HG03103 (cell line): ENCODE results near the gene NPIPA8.
"Not testable (repeated sequence)": the region's sequence is repeated elsewhere in the genome, so short reads cannot be mapped to it uniquely, and the experiment has no call there.

Experiments used
- ATAC-seq: cut with Tn5 transposase; IDR thresholded peaks from one replicate; pipeline ENCODE4 v1.9.1; 2021; ENCODE audit warnings: low read depth; ENCODE audit not compliant: unreplicated experiment

Gene NPIPA8

DNA sequence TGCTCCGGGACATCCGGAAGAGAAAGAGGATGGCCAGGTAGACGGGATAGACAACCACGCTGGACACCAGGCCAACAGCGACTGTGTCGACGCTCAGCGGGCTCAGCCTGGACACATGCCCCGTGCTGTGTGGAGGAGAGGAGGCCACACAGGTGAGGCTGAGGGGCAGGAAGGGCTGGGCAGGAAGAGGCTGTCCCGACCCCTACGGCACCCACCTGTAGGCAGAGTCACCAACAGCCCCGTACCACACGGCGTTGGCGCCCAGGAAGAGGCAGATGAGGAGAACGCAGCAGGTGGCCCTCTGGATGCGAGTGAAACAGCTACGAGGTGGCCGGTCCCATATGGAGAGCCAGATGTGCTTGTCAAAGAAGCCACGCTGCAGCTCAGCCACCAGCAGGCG, at the start of gene NPIPA8:
NPIPA8 (minus strand) TSS at position 101 of the 400 bp plus-strand sequence. CDS start 4,074 bp downstream, outside the sequence.
- not testable (repeated sequence) for ATAC-seq

DNA sequence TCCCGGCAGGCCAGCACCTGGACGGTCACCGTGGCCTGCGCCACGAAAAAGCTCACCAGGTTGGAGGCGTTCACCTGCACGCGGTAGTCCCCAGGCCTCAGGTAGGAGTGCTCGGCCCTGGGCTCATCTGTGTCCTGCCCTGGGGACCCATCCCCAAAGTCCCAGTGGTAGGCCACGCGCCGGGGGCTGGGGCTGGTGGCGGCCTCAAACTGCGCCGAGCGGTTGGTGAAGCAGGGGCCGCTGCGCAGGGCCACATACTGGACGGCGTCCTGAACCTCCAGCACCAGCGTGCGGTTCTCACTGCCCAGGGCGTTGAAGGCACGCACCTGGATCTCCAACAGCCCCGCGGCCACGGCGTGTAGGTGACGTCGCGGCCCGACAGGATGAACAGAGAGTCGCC, 48.7 kb upstream of the NPIPA8 start:
- ATAC-seq, result not testable (repeated sequence)

DNA sequence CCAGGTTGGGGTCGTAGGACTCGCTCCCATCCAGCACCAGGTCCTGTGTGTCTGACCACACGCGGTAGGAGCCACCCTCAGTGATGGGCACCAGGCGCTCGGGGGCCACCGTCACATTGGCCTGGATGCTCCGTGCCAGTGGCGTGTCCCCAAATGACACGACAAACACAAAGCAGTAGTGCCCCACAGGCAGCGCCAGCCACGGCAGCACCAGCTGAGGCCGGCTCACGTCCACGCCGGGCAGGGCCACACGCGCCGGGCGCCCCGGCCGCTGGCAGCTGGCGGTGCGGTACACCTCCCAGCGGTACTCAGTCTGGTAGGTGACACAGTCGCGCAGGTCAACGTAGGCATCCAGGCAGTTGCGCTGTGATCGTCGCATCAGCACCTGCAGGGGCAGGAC, 48.3 kb upstream of the NPIPA8 start:
- ATAC-seq, result not testable (repeated sequence)

DNA sequence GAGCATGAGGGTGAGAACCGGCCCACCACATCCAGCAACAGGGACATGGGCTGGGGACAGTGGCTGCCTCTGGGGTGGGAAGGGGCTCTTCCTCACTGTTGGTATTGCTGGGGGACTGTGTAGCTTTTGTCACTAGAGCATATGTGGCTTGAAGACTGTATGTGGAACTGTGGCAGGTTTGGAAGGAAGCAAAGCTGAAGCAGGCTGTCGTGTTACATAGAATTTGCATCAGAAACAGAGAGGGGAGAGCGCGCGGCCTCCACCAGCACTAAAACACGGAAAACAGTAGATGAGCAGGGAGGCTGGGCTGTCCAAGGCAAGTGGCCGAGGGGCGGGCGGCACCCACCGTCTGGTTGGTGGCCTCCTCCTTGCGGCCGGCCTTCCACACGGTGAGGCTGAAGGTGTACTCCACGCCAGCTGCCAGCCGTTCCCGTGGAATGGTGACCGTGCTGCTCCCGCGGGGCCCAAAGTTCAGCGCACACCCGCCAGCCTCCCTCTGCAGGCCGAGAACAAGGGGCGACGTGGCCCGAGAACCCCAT, 47.6 kb upstream of the NPIPA8 start:
- ATAC-seq, result not testable (repeated sequence)

DNA sequence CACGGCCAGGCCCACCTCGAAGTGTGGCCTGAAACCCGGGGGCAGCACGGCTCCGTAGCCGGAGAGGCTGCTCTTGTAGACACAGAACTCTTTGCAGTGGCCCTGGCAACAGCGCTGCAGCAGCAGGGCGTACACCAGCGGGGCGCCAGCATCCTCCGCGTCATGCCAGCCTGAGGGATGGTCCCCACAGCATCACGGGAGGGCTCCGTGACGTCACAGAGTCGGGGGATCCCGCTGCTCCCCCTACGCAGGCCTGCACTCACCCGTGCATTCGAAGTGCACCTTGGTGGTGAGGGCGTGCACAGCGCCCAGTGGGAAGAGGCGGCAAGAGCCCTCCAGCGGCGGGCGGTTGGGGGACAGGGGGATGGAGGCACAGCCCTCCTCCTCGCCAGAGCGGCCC, 46.2 kb upstream of the NPIPA8 start:
- not testable (repeated sequence) for ATAC-seq

DNA sequence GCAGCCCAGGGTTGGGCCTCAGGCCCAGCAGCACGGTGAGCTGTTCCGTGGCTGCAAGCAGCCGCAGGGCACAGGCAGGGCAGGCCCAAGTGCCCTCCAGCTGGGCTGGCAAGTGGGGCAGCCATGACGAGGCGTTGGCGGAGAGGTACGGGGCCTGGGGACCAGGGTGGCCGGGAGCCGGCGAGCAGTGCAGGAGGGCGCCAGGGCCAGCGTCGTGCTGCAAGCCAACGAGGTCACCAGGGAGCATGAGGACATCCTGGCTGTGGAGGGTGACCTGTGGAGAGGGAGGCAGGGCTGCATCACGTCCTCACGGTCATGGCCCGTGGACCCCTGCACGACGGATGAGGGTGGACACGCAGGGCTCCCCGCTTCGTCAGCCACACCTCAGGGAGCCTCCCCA, 11.2 kb upstream of the NPIPA8 start:
- ATAC-seq, result not testable (repeated sequence)

DNA sequence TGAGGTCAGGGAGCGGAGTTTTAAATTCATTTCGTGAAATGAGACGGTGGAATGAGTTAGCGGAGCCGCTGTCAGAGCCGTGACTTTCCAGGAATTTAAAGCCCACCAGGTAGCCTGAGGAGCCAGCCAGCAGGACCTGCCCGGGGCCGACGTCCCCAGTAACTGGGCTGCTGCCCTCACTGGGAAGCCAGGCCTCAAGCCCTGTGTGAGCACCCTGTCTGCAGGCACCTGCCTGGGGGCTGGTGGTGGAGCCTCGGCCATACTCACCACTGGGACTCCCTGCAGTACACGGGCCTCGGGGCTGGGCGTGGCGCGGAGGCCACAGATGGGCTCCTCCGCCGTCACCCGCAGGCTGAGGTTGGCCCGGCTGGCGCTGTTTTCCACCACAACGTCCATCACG, 10.5 kb upstream of the NPIPA8 start:
- ATAC-seq, result not testable (repeated sequence)

DNA sequence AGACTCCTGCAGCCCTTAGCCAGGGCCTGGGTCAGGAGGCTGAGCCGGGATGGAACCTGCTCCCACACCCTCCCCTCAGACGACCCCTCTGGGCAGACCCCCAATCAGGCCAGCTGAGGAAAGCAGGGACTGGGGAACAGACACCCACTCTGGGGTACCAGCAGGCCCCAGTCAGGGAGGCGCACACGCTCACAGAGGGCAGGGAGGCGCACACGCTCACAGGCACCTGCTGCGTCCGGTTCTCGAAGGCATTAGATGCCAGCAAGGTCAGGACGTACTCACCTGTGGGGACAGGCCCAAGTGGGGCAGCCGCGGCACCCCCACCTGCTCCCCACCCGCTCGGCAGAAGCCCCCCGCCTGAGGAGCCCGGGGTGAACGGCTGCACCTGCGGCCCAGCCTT, 8.1 kb upstream of the NPIPA8 start:
- ATAC-seq, result not testable (repeated sequence)

DNA sequence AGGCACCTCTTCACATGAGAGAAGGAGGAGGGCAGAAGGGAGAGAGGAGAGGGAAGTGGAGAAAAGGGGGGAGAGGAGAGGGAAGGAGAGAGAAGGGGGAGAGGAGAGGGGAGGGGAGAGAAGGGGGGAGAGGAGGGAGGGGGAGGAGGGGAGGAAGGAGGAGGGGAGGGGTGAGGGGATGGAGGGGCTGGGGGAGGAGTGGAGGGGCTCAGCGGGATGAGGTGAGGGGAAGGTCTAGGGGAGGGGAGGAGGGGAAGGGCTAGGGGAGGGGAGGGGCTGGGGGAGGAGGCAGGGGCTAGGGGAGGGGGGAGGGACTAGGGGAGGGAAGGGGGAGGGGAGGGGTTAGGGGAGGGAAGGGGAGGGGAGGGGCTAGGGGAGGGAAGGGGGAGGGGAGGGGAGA, 5.5 kb upstream of the NPIPA8 start:
- ATAC-seq, result not testable (repeated sequence)

DNA sequence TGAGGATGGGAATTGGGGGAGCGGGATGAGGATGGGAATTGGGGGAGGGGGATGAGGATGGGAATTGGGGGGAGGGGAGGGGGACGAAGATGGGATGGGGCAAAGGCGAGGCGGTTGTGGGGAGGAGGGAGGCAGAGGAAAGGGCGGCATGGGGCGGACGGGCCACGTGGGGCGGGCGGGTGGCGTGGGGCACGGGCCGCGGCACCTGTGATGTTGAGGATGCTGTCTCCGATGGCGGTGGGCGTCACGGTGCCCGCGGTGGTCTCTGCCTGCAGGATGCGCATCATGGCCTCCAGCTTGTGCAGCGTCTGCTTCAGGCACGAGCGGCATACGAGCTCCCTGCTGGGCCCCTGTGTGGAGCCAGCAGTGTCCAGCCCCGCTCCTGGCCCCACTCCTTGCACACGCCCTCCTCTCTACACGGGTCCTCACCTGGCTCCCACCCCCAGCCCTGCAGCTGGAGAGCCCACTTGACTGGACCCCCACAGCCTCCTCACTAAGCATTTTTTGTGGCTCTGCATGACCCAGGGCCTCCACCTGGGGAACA, 5.0 kb upstream of the NPIPA8 start:
- not testable (repeated sequence) for ATAC-seq

DNA sequence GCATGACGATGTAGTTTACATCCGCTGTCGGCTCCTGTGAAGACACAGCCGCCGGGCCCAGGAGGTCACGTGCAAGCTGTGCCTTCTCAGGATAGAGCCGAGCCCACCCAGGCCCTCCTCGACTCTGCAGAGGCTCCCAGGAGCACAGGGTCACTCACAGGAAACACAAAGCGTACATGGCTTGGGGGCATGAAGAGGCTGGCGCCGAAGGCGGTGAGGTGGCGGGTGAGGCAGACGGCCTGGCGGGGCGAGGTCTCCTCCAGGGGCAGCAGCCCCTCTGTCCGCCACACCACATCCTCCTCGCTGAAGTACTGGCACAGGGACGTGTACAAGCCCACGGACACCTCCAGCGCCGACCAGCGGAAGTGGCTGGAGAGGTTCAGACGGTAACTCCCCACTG, 2.7 kb upstream of the NPIPA8 start:
- ATAC-seq, result not testable (repeated sequence)

DNA sequence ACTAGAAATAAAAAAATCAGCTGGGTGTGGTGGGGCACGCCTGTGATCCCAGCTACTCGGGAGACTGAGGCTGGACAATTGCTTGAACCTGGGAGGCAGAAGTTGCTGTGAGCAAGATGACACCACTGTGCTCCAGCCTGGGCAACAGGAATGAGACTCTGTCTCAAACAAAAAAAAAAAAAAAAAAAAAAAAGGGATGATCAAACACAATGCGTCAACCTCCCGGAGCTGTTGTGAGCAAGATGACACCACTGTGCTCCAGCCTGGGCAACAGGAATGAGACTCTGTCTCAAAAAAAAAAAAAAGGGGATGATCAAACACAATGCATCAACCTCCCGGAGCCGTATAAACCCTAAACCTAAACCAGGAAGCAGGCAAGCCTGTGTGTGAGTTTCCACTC, 24.7 kb downstream of the NPIPA8 start:
- ATAC-seq, result not testable (repeated sequence)

DNA sequence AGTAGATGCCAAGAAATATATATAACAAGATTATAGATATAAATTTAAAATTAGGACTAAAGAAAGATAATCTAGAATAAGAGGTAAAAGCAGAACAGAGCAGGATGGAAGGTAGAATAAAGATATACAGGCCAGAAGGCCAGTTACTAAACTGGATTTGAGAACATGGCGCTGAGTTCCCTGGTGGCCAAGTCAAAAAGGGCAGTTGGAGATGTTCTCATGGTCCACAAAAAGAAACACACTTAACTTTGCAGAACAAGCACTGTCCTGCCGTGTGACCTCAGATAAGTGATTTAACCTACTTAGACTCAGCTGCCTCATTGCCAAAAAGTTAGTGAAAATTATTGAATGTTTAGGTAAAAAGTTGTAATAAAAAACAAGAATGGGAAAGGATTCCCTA, 27.4 kb downstream of the NPIPA8 start:
- ATAC-seq, result not testable (repeated sequence)

DNA sequence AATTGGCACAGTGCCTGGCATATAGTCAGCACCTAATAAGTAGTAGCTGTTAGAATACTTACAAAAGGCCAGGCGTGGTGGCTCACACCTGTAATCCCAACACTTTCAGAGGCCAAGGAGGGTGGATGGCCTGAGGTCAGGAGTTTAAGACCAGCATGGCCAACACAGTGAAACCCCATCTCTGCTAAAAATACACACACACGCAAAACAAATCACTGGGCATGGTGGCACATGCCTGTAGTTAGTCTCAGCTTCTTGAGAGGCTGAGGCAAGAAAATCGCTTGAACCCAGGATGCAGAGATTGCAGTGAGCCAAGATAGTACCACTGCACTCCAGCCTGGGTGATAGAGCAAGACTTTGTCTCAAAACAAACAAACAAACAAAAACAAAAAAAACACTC, 29.3 kb downstream of the NPIPA8 start:
- not testable (repeated sequence) for ATAC-seq

DNA sequence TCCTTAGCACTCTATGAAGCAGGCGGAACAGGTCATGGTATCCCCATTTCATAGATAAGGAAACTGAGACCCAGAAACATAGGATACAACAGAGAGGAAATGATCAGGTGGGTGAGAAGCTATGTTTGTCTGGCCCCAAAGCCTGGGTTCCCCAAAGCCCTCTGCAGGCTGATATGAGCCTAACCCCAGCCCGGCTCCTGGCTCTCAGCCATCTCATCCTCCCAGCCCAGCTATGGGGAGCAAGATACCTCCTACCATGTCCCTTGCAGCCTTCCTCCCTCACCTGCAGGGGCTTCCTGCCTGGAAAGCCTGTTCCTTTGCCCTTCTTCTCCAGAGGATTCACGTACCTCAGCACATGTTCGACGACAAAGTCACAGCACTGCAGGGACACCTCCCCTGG, 30.5 kb downstream of the NPIPA8 start:
- not testable (repeated sequence) for ATAC-seq

DNA sequence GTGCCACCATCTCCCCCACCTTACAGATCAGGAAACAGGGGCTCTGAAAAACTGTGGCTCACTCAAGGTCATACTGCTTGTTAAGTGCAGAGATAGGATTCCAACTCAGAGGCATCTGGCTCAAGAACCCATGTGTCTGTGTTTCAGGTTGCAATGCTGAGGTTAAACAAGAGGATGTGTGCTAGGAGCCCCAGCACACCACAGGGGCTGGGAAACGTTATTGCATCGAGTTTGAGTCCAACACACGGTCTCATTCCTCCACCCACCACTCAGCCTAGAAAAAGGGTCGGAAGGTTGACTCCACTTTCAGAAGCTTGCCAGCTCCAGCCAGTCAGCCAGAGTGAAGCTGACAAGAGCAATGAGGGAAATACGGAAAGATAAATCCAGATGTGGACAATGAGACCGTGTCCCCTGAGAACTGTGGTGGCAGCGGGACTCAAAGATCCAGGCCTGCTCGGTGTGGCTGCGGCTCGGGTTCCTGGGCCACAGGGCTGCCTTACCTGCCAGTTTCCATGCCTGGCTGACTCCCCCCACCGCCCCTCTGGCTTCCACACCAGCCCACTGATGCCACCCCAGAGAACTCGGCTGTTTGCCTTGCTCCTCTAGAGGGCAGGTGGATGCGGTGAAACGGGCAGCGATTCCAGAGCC, 33.4 kb downstream of the NPIPA8 start:
- not testable (repeated sequence) for ATAC-seq

DNA sequence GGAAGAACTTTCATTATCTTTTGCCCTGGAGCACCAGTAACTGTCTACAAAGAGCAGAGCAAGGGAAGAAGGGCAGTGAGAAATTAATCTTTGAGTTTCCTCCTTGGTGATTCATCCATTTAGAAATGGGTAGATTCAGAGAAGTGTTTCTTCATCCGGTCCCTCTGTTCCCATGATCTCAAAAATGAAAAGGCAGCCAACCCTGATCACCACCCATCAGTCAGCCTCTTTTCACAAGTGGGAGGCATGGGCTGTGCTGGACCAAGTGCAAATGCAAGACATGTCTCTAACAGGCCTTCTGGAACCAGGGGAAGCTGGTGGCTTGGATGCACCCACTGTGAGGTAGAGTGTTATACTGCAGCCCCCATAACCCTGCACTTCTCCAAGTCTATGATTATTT, 38.8 kb downstream of the NPIPA8 start:
- not testable (repeated sequence) for ATAC-seq

DNA sequence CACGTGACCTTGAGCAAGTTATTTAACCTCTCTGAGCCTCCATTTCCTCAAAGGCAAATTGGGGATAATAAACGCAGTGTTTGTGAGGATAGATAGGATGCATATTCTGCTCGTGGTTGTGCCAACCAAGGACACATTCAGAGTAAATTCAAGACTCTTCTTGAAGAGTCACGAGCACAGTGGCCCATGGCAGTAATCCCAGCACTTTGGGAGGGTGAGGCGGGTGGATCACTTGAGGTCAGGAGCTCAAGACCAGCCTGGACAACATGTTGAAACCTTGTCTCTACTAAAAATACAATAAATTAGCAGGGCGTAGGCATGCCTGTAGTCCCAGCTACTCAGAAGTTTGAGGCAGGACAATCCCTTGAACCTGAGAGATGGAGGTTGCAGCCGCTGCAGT, 39.6 kb downstream of the NPIPA8 start:
- not testable (repeated sequence) for ATAC-seq

DNA sequence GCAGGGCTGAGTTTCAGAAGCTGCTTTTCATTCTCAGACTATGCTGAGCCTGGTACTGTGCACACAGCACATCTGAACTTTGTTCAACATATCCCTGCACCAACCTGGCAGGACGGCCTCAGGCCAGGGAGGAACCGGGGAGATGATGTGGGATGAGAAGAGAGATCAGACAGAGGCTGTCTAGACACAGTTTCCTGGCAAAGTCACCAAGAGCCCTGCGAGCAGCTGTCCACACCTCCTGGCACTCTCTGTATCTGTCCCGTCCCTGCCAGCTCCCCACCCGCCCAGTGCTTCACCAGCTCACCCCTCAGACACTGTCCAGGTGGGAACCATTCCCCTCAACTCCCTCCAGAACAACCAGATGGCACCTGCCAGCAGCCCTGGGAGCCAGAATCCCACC, 42.2 kb downstream of the NPIPA8 start:
- not testable (repeated sequence) for ATAC-seq

DNA sequence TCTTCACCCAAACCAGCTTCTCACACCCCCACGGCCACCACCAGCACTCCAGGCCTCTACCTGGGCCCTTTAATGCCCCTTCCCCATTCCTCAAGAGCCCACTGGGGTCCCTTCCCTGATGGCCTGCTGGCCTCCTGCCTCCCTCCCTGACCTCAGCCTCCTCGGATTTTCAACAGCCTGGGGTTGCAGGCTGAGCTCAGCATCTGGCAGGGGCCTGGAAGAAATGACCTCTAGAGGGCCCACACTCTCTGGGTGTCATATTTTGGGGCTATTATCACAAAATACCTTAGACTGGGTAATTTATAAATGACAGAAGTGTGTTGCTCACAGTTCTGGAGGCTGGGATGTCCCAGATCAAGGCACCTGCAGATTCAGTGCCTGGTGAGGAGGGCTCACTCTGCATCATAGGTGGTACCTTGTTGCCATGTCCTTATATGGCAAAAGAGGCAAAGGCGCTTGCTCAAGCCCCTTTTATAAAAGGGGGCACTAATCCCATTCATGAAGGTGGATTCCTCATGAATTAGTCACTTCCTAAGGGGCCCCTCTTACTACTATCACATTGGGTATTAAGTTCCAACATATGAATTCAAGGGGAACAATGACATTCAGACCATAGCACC, 43.1 kb downstream of the NPIPA8 start:
- not testable (repeated sequence) for ATAC-seq

DNA sequence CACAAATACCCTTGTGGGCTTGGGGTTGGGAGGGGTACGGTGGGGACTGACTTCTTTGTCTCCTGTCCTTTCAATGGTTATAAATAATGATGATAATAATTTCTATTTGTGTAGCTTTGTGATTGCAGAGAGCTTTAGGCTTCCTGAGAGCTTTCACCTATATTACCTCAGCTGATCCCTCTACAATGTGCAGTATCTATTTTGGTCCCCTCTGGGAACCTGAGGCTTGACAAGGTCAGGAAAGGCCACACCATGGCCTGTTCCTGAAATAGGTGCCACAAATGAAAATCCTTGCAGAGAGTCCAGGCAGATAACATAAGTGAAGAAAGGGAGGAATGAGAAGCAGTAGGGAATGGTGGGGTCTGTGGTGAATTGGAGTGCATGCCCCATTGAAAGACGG, 45.6 kb downstream of the NPIPA8 start:
- ATAC-seq, result not testable (repeated sequence)

DNA sequence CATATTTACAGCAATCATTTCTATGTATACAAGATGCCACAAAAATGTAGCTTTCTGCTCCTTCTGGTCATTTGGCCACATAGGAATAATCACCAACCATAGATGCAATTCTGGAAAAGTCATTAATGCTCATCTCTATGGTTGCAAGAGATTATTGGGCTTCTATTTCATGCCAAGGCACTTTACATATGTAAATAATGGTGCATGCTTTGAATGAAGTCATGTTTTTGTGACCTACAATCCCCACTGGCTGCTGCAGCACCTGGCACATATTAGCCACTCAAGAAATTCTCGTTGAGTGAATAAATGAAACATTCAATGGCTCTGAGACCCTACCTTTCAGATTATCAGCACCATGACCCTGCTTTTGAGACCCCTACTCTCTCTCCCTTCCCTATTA, 50.2 kb downstream of the NPIPA8 start:
- not testable (repeated sequence) for ATAC-seq
